ENCODE measurements around the gene TMEM201. TPM values are rescaled to one million over a fixed set of nuclear protein-coding genes. Genes with fewer than 3 reads are reported as not detected.

The TMEM201 gene
- total RNA-seq, 4 donors from 2014 or later: 7.0 to 12.4 (median 9.7) TPM

DNA sequence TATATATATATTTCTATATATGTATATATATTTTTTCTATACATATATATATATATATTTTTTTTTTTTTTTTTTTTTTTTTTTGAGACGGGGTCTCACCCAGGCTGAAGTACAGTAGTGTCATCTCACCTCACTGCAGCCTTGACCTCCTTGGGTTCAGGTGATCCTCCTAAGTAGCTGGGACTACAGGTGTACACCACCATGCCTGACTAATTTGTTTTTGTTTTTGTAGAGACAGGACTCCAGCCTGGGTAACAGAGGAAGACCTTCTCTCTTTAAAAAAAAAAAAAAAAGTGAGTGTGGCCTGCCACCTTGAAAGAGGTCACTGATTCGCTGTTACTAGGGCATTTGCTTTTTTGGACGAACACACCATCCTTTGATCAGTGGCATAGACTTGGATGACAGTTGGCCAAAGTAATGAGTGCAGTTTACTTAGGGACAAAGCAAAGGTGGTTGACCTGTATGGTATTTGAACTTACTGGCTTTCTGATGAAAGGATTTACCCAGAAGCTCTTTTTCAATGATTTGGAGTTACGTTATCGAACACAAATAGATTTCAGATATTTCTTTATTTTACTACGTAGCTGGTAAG is 38.7 kb upstream of the TMEM201 start:
- intact Hi-C loops (cut with DNase I; ENCODE audit: low total_unique reads): no loop called here
- 97 to 99% methylated on average over 6 of the region's 6 CpGs for WGBS, 2 donors
- TF ChIP-seq POLR2A (IDR thresholded peaks at IDR 0.05): no peak
- TF ChIP-seq, protein P1, sequence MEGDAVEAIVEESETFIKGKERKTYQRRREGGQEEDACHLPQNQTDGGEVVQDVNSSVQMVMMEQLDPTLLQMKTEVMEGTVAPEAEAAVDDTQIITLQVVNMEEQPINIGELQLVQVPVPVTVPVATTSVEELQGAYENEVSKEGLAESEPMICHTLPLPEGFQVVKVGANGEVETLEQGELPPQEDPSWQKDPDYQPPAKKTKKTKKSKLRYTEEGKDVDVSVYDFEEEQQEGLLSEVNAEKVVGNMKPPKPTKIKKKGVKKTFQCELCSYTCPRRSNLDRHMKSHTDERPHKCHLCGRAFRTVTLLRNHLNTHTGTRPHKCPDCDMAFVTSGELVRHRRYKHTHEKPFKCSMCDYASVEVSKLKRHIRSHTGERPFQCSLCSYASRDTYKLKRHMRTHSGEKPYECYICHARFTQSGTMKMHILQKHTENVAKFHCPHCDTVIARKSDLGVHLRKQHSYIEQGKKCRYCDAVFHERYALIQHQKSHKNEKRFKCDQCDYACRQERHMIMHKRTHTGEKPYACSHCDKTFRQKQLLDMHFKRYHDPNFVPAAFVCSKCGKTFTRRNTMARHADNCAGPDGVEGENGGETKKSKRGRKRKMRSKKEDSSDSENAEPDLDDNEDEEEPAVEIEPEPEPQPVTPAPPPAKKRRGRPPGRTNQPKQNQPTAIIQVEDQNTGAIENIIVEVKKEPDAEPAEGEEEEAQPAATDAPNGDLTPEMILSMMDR (IDR thresholded peaks at IDR 0.05): no peak
- no peak for DNase-seq (ENCODE audit: low spot score in 2 of 2)
- no peak overlapping the region for H3K4me3 ChIP-seq (ENCODE audit: low read depth, poor library complexity, severe bottlenecking)

DNA sequence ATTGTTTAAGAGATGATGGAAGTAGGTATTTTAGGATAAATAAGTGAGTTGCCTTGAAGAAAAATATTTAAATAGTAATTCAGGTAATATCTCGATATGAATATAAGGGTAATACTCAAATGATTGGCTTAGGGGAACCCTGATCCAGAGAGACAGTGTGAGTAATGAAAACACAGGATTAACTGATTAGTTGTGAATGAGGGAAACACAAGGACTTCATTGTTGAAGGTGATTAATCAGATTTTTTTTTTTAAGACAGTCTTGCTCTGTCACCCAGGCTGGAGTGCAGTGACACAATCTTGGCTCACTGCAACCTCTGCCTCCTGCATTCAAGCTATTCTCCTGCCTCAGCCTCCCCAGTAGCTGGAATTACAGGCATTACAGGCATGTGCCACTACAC is 36.7 kb upstream of the TMEM201 start:
- intact Hi-C loops (cut with DNase I; ENCODE audit: low total_unique reads): no loop called here
- no peak for DNase-seq (ENCODE audit: low spot score in 2 of 2)
- TF ChIP-seq POLR2A (IDR thresholded peaks at IDR 0.05): no peak
- TF ChIP-seq, protein P1 (IDR thresholded peaks at IDR 0.05): no peak
- no peak overlapping the region for H3K4me3 ChIP-seq (ENCODE audit: low read depth, poor library complexity, severe bottlenecking)
- WGBS, 2 donors: 92% methylated on average over 1 of the region's 1 CpG

DNA sequence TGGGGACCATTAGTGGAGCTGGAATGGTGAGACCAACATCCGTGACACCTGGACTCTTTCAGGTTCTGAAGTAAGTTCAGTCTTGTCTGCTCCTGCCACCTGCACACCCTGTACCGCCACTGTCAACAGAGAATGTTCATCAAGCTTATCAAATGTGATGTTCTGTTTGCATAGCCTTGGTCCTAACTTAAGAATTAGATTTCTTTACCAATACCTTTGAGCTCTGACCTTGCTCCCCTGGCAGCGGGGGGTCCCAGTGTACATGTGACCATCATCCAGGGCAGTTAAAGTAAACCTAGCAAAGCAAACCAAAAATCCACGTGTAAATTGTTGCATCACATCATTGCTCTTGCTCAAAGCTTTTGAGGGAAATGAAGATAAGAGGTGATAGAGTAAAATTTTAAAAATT is 35.0 kb upstream of the TMEM201 start:
- DNase-seq (ENCODE audit: low spot score in 2 of 2): no peak
- 86 to 89% methylated on average over 4 of the region's 4 CpGs for WGBS, 2 donors
- no peak overlapping the region for H3K4me3 ChIP-seq (ENCODE audit: low read depth, poor library complexity, severe bottlenecking)
- intact Hi-C loops (cut with DNase I; ENCODE audit: low total_unique reads): no loop called here
- TF ChIP-seq, protein P1 (IDR thresholded peaks at IDR 0.05): no peak
- no peak for TF ChIP-seq POLR2A (IDR thresholded peaks at IDR 0.05)

DNA sequence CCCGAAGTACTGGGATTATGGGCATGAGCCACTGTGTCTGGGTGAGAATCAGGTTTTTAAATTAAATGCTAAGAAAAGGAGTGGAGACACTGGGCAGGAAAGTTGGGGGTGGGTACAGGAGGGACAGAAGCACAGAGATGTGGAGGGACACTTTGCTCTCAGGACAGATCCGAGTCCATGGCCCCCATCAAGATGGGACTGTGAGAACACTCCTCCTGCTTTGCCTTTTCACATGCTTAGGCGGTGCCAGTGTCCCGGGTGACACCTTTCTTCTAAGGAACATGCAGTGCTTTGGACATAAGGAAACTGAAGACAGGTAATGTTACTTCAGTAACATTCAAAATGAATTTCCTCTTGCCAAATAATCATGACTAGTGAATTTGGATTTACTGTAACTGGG is 32.8 kb upstream of the TMEM201 start:
- 67 to 76% methylated on average over 4 of the region's 4 CpGs for WGBS, 2 donors
- no peak for DNase-seq (ENCODE audit: low spot score in 2 of 2)
- TF ChIP-seq, protein P1 (IDR thresholded peaks at IDR 0.05): no peak
- TF ChIP-seq POLR2A (IDR thresholded peaks at IDR 0.05): no peak
- intact Hi-C loops (cut with DNase I; ENCODE audit: low total_unique reads): no loop called here
- no peak overlapping the region for H3K4me3 ChIP-seq (ENCODE audit: low read depth, poor library complexity, severe bottlenecking)

DNA sequence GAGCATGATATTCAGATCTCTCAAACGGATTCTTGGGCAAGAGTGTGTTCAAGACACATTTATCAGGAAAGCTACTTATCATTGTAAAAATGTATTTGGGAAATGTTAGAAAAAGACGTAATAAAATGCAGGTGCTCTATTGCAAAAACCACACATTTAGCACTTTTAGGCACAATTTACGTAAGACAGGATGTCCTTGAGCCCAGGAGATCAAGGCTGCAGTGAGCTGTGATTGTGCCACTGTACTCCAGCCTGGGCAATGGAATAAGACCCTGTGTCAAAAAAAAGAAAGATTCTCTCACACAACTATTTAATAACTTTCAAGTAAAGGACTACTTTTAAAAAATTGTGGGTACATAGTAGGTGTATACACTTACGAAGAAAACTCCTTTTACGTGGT is 31.1 kb upstream of the TMEM201 start:
- intact Hi-C loops (cut with DNase I; ENCODE audit: low total_unique reads): no loop called here
- TF ChIP-seq, protein P1 (IDR thresholded peaks at IDR 0.05): no peak
- TF ChIP-seq POLR2A (IDR thresholded peaks at IDR 0.05): no peak

More for the DNA sequence above, 31.1 kb upstream of the TMEM201 start:
- DNase-seq (ENCODE audit: low spot score in 2 of 2): no peak
- WGBS, 2 donors: 94 to 95% methylated on average over 5 of the region's 5 CpGs
- no peak overlapping the region for H3K4me3 ChIP-seq (ENCODE audit: low read depth, poor library complexity, severe bottlenecking)
